ENCODE data around the gene BBS9.

DNA sequence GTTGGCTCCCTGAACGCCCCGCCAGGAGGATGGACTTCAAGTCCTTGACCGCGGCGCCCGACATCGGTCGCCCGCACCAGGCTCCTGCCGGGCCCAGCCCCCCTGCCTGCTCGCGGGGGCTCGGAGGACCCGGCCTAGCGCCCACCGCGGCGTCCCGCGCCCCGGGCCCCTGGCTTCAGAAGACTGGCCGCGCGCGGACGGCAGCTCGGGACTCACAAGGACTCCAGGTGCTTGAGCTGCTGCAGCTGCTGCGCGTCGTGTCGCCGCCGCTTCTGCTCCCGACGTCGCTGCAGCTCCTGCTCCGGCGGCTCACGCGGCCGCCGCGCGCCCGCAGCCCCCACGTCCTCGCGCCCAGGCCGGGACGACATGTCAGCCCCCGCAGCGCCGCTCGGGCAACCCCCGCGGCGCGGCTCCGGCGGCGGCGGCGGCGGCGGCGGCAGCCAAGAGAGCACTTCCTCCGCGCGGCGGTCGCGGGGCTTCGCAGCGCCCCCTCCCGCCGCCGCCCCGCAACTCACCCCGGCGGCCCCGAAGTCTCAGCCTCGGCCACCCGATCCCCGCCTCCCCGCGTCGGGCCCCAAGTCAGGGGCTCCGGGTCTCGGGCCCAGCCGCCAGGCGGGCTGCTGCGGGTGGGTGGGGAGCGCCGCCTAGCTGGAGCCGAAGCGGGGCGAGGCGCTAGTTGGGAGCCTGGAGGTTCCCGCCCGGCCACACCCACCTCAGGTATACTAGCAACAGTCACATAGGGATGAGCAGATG lies 20.2 kb upstream of the BBS9 start, which contains the start of gene RP9:
- no peak for TF ChIP-seq EZH2 (IDR thresholded peaks at IDR 0.05; ENCODE audit: low read length, unreplicated experiment)
- TF ChIP-seq, protein P1, sequence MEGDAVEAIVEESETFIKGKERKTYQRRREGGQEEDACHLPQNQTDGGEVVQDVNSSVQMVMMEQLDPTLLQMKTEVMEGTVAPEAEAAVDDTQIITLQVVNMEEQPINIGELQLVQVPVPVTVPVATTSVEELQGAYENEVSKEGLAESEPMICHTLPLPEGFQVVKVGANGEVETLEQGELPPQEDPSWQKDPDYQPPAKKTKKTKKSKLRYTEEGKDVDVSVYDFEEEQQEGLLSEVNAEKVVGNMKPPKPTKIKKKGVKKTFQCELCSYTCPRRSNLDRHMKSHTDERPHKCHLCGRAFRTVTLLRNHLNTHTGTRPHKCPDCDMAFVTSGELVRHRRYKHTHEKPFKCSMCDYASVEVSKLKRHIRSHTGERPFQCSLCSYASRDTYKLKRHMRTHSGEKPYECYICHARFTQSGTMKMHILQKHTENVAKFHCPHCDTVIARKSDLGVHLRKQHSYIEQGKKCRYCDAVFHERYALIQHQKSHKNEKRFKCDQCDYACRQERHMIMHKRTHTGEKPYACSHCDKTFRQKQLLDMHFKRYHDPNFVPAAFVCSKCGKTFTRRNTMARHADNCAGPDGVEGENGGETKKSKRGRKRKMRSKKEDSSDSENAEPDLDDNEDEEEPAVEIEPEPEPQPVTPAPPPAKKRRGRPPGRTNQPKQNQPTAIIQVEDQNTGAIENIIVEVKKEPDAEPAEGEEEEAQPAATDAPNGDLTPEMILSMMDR (conservative IDR thresholded peaks at IDR 0.05; ENCODE audit: low read depth, low read length), result peak; percentile 46; the same call in 1 of the 2 replicates
